GM18519 (cell line): ENCODE measurements around the gene TMEM185B.
"Not testable (repeated sequence)": the region's sequence is repeated elsewhere in the genome, so short reads cannot be mapped to it uniquely, and the experiment has no call there.

Experiments
- ATAC-seq: cut with Tn5 transposase; IDR thresholded peaks from one replicate; pipeline ENCODE4 v1.9.1; 2021; ENCODE audit warnings: mild to moderate bottlenecking, moderate library complexity; ENCODE audit not compliant: unreplicated experiment, low FRiP score

The TMEM185B gene

GRCh38 chr2:120209427-120210269 lies 13.6 kb downstream of the TMEM185B start:
- no peak for ATAC-seq

DNA sequence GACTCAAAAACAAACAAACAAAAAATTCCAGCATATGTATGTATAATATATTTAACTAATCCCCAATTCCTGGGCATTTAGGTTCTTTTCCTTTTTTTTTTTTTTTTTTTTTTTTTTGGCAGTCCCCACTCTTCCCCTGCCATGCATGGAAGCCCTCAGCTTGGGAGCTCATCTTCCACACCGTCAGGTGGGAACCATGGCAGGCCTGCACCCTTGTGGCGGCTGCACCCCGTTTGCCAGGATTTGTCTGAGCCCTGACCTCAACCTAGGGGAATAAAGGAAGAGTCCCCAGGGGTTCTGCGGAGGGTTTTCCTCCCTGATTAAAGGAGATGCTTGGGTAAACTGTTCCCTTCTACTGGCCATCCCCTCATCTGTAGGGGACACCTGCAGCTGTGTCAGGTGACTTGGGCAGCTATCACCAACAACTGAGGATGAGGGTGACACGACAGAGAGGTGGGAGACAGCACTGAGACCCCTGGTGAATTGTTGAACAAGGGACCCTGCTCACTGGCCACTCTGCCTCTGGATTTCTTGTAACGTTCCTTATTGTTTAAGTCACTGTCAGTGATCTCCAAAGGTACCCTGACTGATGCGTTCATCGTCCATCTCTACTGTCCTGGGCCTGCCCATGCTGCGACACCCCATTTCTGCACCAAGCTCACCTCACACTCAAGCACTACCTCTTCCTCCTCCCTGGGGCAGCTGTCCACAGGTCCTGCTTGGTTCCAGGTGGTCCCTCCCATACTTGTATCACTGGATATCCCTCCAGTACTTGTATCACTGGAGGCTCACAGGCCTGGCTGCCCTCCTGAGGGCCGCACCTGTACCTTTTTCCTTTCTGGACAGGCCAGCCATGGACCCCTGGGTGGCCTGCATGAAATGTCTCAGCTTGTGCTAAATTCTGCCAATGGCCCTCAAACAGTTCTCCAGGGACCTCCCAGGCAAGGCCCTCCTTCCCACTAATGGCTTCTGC lies 14.5 kb downstream of the TMEM185B start:
- ATAC-seq, result no peak

GRCh38 chr2:120206022-120206581 lies 17.1 kb downstream of the TMEM185B start:
- no peak for ATAC-seq

DNA sequence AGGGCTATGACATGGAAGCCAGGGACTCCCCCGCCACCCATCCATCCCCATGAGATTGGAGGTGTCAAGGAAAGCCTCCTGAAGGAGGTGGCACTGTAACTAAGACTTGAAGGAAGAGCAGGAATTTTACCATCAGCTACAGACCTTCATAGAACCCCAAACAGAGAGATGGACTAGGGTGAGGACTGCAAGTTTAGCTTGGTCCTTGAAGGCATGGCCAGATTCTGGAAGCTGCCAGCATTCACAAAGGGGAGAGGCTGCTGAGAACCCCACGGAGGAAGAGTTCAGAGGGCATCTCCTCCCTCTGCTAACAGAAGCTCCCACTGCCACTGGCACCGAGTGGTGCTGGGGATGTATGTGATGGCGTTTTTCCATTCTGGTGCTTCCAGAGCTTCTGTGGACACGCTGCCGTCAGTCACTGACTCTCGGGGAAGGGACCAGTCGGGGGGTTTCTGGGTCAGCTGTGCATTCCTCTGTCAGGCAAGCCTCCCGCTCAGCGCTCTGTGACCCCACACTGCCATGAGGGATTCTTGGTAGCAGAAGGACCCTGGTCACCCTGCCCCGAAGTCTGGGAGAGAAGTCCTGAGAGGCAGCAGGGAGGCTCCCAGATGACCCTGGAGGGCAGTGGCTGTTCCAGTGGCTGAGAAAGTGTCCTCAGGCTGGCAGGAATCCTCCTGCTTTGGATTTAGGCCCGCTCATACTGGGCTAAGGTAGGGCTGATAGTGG lies 18.1 kb downstream of the TMEM185B start:
- ATAC-seq, result no peak

DNA sequence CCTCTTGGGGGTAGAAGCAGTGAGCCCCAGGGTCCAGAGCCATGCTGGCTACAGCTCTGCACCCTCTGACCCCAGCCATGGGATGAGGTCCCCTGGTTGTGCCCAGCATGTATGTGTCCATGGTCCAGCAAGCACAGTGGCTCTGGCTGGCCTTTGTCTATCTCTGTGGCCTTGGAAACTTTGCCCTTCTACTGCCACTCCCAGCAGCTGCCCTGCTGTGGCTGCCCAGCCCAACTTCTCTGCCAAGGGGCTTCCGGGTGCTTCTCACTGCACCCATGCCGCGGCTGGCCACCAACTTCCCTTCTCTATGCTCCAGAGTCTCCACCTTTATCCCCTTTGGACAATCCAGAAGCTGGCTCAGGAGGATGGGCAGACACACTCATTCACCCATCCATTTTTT lies 18.8 kb downstream of the TMEM185B start:
- no peak for ATAC-seq

DNA sequence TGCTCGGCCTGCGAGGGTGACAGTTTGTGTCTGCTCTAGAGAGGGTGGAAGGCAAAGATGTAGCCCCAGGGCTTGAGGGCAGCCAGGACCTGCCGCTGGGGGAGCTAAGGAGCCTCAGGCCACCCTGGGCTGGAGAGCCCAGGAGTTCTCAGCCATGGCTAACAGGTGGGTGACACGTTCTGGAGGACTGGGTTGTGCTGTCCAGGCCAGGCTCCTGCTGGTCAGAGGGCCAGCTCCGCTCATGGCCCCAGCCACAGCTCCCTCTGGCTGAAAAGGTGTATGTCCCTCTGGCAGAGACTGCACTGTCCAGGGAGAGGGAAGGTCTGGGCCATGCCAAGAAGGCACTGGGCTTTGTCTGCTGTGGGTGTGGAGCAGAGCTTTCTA lies 19.2 kb downstream of the TMEM185B start:
- ATAC-seq, result no peak

DNA sequence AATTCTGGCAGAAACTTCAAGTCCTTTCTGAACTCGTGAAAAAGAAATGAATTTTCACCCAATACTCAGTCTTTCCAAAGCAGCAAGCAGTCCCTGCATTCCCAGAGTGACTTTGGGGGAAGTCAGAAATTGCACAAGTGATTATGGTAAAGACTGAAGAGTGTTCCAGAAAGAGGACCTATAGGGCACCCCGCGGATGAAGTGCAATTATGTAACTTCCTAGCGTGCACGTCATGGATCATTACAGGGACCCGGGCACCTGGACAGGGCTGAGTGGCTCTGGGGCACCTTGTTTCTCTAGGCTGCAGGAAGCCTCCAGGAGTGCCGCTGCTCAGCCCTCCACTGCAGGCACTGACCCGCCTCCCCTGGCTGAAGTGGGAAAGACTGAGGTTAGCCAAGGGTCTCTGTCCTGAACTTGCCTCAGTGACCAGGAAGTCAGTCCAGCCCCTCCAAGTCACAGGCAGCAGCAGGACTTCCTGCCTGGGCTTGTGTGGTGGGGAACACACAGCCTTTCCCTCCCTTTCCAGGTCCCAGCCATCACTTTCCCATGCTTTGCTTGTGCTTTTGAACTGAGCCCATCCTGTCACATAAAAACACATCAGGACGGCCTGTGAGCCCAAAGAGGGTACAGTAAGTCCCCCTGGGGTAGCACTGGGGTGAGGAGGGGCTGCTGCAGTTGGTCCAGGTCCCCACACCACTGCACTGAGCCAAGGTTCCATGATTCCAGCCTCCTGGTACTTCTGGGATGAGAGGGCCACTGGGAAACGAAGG lies 19.8 kb downstream of the TMEM185B start:
- ATAC-seq, result no peak

GRCh38 chr2:120199817-120200459 lies 23.3 kb downstream of the TMEM185B start:
- not testable (repeated sequence) for ATAC-seq

DNA sequence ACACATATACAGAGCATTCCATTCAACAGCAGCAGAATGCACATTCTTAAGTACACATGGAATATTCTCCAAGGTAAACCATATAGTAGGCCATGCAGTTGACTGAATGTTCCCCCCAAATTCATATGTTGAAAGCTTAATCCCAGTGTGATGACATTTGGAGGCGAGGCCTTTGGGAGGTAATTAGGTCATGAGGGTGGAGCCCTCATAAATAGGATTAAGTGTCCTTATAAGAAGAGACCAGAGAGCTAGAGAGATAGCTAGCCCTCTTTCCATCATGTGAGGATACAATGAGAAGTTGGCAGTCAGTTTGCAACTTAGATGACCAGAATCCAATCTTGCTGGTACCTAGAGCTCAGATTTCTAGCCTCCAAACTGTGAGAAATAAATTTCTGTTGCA lies 27.6 kb downstream of the TMEM185B start:
- ATAC-seq, result no peak

DNA sequence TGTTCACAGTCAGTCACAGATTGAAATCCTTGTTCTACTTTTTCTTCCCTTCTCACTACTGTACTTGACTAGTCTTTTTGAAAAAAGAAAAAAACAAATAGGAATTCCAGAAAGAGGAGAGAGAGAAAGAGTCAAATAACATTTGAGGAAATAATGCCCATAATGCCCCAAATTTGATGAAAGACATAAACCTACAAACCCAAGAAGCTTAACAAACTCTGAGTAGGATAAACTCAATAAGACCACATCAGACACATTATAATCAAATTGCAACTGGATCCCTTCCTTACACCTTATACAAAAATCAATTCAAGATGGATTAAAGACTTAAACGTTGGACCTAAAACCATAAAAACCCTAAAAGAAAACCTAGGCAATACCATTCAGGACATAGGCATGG lies 30.9 kb downstream of the TMEM185B start:
- no peak for ATAC-seq

DNA sequence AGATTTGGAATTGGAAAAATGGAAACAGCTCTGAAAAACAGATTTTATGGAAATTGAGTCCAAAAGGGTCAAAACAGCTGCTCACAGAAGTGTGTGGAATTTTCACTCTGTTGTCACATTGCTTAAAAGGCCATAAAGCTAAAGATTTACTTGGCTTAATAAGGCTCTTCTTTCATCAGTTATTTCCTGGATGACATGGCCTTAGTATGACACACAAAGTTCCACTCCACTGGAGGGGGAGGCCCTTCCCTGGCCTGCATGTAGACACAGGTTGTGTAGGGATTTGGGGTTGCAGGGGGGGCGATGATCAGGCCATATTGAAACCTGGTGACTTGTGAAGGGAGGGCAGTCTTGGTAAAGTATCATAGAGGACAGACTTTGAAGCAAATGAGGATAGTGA lies 34.0 kb downstream of the TMEM185B start:
- ATAC-seq, result no peak

DNA sequence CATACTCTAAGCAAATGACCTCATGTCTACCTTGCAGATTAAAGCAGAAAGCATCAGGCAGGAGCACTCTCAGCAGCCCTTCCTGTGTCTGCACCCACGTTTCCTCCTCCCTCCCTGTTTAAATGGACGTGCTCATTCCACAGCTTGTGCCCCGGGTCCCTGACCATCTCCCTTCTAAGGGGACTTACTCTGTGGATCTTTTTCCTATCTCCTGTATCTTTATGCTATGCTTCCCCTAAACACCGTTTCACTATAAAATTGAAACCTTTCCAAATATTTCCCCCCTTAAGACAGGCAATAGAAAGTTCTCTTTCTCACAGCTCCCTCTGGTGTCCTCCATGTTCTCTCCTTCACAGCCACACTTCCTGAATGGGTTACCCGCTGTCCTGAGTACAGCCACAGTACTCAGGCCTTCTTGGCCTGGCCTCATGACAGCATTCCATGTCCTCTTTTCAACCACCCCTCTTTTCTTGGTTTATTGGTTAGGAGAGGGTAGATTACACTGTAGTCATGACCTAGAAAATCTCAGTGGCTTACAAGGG lies 41.1 kb downstream of the TMEM185B start:
- no peak for ATAC-seq

DNA sequence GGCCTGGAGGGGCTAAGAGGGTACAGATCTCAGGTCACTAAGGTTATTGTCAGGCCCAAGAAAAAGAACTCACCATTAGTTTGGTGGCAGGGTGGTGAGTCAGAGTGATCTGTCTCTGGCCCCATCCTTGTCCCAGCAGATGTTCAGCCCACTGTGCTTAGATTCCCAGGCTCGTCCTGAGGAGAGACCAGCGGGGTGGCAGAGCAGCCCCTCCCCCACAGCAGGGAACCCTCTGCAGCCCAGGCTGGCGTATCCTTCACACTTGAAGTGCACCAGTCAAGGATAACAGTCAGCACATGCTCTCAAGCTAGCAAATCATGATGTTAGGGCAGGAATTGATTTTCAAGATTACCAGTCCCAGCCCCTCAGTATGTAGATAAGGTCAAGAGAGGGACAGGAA lies 43.1 kb downstream of the TMEM185B start:
- no peak for ATAC-seq

DNA sequence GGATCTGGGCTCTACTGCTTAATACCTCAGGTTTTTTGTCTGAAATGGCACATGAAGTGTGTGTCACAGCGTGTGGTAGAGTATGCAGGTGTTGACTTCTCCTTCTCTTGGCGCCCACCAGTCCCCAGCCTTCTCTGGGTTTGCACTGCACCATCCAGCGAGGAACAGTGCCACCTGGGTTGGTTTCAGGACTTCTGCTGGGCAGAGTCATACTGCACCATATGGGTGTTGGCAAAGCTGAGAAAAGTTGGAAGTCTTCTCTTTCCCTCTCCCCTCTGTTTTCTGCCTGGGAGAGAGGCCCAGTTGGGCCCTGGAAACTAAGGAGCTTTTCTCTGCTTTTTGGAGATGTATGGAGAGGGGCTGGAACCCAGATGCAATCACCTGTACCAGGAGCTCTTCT lies 43.8 kb downstream of the TMEM185B start:
- ATAC-seq, result no peak

- ATAC-seq, result no peak
These were observed 45.2 kb downstream of the TMEM185B start for GRCh38 chr2:120177973-120178372.

- peak; percentile 93 for ATAC-seq
These were observed 46.1 kb downstream of the TMEM185B start for GRCh38 chr2:120177001-120177621.

- ATAC-seq, result no peak
These were observed 46.7 kb downstream of the TMEM185B start for GRCh38 chr2:120176526-120176925.

DNA sequence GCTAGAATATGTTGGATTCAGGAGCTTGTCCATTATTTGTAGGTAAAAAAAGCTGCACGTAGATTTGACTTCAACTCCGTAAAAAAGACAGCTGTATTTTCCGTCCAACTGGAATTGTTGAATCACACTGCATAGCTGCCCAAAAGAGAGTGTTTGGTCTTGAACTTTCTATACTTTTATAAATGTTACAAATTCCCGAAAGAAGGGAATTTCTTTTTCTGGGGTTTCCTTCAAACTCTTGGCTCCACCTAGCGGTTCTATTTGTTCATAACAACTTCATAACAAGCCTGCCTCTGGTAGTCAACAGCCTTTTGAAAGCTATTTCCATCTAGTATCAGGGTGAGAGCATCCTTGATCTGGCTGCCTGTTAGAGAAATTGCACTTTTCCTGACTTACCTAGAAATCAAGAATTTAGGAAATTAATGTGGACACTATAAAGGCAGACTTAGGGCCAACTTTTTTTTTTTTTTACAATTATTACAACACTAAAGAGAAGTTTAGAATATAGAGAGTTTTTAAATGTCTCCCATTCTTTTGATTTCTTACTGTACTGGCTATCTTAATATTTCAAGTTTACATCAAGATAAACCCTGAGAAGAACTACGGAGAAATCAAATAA lies 48.1 kb downstream of the TMEM185B start:
- no peak for ATAC-seq
